ENCODE measurements around the gene SKOR2. TPM values are rescaled to one million over a fixed set of nuclear protein-coding genes. Genes with fewer than 3 reads are reported as not detected.

Gene SKOR2
- total RNA-seq, 1 donor from 2014 or later: not detected

DNA sequence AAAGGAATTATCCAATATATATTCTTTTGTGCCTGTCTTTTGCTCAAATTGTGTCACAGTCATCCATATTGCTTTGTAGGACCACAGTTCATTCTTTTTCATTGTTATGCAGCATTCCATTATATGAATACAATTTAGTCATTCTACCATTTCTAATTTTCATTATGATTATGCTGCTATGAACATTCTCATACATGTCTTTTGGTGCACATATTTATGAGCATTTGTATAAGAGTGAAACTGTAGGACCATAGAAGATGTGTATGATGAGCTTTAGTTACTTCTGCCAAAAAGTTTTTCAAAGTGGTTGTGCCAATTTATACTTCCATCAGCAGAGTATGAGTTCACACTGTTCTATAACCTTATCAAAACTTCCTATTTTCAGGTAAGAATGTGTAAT lies 83.0 kb downstream of the SKOR2 start:
- no peak for TF ChIP-seq EZH2 (IDR thresholded peaks at IDR 0.05)
- TF ChIP-seq EZH2phosphoT487 (IDR thresholded peaks at IDR 0.05): no peak
- no peak for TF ChIP-seq CTCF (IDR thresholded peaks at IDR 0.05)
- Histone ChIP-seq H3K4me3 (no peak overlapping the region), H3F3A (ENCODE audit: low read depth) (no peaks in the 10 kb centered on the region), H3K9ac (no peak overlapping the region), H3K27ac (no peak overlapping the region), H2AFZ (replicated peaks) (no peak overlapping the region), H3K4me2 (no peak overlapping the region), H3K27me3 (no peaks in the 10 kb centered on the region), H3K36me3 (no peaks in the 10 kb centered on the region), H4K20me1 (ENCODE audit: low read depth) (peaks cover 48% of the 10 kb centered on the region), H3K4me1 (no peaks in the 10 kb centered on the region), H3K79me2 (ENCODE audit: low read depth) (peaks cover 97% of the 10 kb centered on the region), H3K9me3 (ENCODE audit: low read depth) (no peaks in the 10 kb centered on the region)
- no peak for DNase-seq (ENCODE audit: low spot score)
- Mint-ChIP-seq H3K4me3 (no peak overlapping the region), H3K4me1 (peaks cover 7% of the 10 kb centered on the region), H3K27me3 (ENCODE audit: insufficient read depth, low read depth) (no peaks in the 10 kb centered on the region), H3K36me3 (peaks cover 3% of the 10 kb centered on the region), H3K9me3 (no peaks in the 10 kb centered on the region), H3K27ac (no peak overlapping the region)

GRCh38 chr18:47166294-47166693 lies 85.2 kb downstream of the SKOR2 start:
- H3K27me3 ChIP-seq: no peaks in the 10 kb centered on the region
- H3K27ac Mint-ChIP-seq: no peak overlapping the region
- H3K36me3 Mint-ChIP-seq: peaks cover 6% of the 10 kb centered on the region
- H3K36me3 ChIP-seq: no peaks in the 10 kb centered on the region
- DNase-seq (ENCODE audit: low spot score): no peak
- no peak for TF ChIP-seq EZH2phosphoT487 (IDR thresholded peaks at IDR 0.05)
- TF ChIP-seq CTCF (IDR thresholded peaks at IDR 0.05): no peak
- TF ChIP-seq EZH2 (IDR thresholded peaks at IDR 0.05): no peak
- H3K9me3 ChIP-seq (ENCODE audit: low read depth): no peaks in the 10 kb centered on the region
- H3F3A ChIP-seq (ENCODE audit: low read depth): no peaks in the 10 kb centered on the region
- no peak overlapping the region for H3K4me2 ChIP-seq
- H2AFZ ChIP-seq (replicated peaks): no peak overlapping the region
- H3K27me3 Mint-ChIP-seq (ENCODE audit: insufficient read depth, low read depth): no peaks in the 10 kb centered on the region
- no peaks in the 10 kb centered on the region for H3K4me1 ChIP-seq
- peaks cover 44% of the 10 kb centered on the region for H4K20me1 ChIP-seq (ENCODE audit: low read depth)
- H3K79me2 ChIP-seq (ENCODE audit: low read depth): peaks cover 97% of the 10 kb centered on the region
- no peaks in the 10 kb centered on the region for H3K9me3 Mint-ChIP-seq
- H3K4me3 ChIP-seq: no peak overlapping the region
- no peak overlapping the region for H3K27ac ChIP-seq
- peaks cover 7% of the 10 kb centered on the region for H3K4me1 Mint-ChIP-seq
- H3K9ac ChIP-seq: no peak overlapping the region
- no peak overlapping the region for H3K4me3 Mint-ChIP-seq

DNA sequence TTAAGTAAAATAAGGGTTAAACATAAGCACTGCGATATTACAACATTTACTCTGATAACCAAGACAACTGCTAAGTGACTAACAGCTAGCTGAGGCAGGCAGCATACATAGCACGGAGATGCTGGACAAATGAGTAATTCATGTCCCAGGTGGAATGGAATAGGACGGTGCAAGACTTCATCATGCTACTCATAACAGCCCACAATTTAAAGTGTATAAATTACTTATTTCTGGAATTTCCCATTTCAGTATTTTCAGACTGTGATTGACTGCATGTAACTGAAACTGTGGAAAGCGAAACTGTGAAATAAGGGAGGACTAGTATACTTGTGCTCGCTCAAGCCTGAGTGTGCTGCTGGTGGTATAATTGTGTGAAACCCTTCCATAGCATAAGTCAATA lies 88.2 kb downstream of the SKOR2 start:
- DNase-seq (ENCODE audit: low spot score): no peak
- H4K20me1 ChIP-seq (ENCODE audit: low read depth): peaks cover 44% of the 10 kb centered on the region
- Mint-ChIP-seq H3K27me3 (ENCODE audit: insufficient read depth, low read depth) (no peaks in the 10 kb centered on the region), H3K27ac (no peak overlapping the region), H3K4me3 (no peak overlapping the region), H3K4me1 (peaks cover 7% of the 10 kb centered on the region), H3K9me3 (no peaks in the 10 kb centered on the region), H3K36me3 (peaks cover 8% of the 10 kb centered on the region)
- no peak overlapping the region for H3K4me2 ChIP-seq
- H2AFZ ChIP-seq (replicated peaks): no peak overlapping the region
- H3K4me1 ChIP-seq: no peaks in the 10 kb centered on the region
- H3K27ac ChIP-seq: no peak overlapping the region
- no peaks in the 10 kb centered on the region for H3K27me3 ChIP-seq
- H3K9me3 ChIP-seq (ENCODE audit: low read depth): no peaks in the 10 kb centered on the region
- H3K9ac ChIP-seq: no peak overlapping the region
- H3K36me3 ChIP-seq: no peaks in the 10 kb centered on the region
- peaks cover 96% of the 10 kb centered on the region for H3K79me2 ChIP-seq (ENCODE audit: low read depth)
- TF ChIP-seq CTCF (IDR thresholded peaks at IDR 0.05) (no peak), EZH2 (IDR thresholded peaks at IDR 0.05) (no peak), EZH2phosphoT487 (IDR thresholded peaks at IDR 0.05) (no peak)
- no peaks in the 10 kb centered on the region for H3F3A ChIP-seq (ENCODE audit: low read depth)
- no peak overlapping the region for H3K4me3 ChIP-seq
